ENCODE results near the gene SENP2. TPM values are rescaled to one million over a fixed set of nuclear protein-coding genes. Genes with fewer than 3 reads are reported as not detected.

SENP2 gene
- total and polyA plus RNA-seq, 10 of the 15 experiments (the other 5 are each of a cell fraction or from before 2014, with no cell fraction given): 9.0 to 42.7 (median 25.1) TPM

GRCh38 chr3:185656321-185656840, 70.3 kb downstream of the SENP2 start (continued):
- TF ChIP-seq HDGF (IDR thresholded peaks at IDR 0.05) (no peak), MYC (IDR thresholded peaks at IDR 0.05; ENCODE audit: insufficient read depth, insufficient read length, insufficient replicate concordance, low read length, severe bottlenecking) (no peak), CBX5 (IDR thresholded peaks at IDR 0.05; ENCODE audit: low read depth) (no peak), SMAD1 (IDR thresholded peaks at IDR 0.05; ENCODE audit: low read depth, partially characterized antibody) (no peak), NR2F1 (conservative IDR thresholded peaks at IDR 0.05) (no peak), MLLT1 (IDR thresholded peaks at IDR 0.05) (no peak), TARDBP (IDR thresholded peaks at IDR 0.05; ENCODE audit: borderline replicate concordance) (no peak), PKNOX1 (IDR thresholded peaks at IDR 0.05) (no peak), NR2C2 (IDR thresholded peaks at IDR 0.05; ENCODE audit: borderline replicate concordance, control insufficient read depth, insufficient read length, low read depth) (no peak), KDM1A (IDR thresholded peaks at IDR 0.05; ENCODE audit: borderline replicate concordance) (no peak)

- 49% methylated on average over 12 of the region's 12 CpGs for WGBS (ENCODE audit: insufficient coverage, insufficient replicate concordance, low lambda C conversion rate, missing lambda C conversion rate)
- H3K4me1 ChIP-seq (ENCODE audit: control insufficient read depth, insufficient read depth, low read length): no peaks in the 10 kb centered on the region
- no peak overlapping the region for H3K4me3 ChIP-seq
- no peak overlapping the region for H3K27ac ChIP-seq (ENCODE audit: control insufficient read depth, insufficient read depth)
- no peaks in the 10 kb centered on the region for H4K20me1 ChIP-seq (ENCODE audit: control insufficient read depth, insufficient read depth)
- intact Hi-C loops (cut with micrococcal nuclease; ENCODE audit: unreplicated experiment) (no loop called here), in situ Hi-C loops (cut with MboI) (no loop called here)
- no peak overlapping the region for H2AFZ ChIP-seq (ENCODE audit: control insufficient read depth, low read depth, low read length)
- H3K4me2 ChIP-seq (ENCODE audit: control insufficient read depth, insufficient read depth): no peak overlapping the region
- H3K27me3 ChIP-seq (replicated peaks in 1 of 2; ENCODE audit: control insufficient read depth in 2 of 2, insufficient read depth in 2 of 2, low read length in 1 of 2): peaks cover 2 to 3% of the 10 kb centered on the region in 2 experiments; a peak in 3 of 4 replicates
- BruUV-seq (replicated peaks): no TSS peak
- no peak for DNase-seq (ENCODE audit: low read depth, low spot score)
- H3K9me3 ChIP-seq (replicated peaks; ENCODE audit: control insufficient read depth, insufficient read depth, low read length): no peaks in the 10 kb centered on the region
- no peak for ATAC-seq
- no peak for FAIRE-seq
- no peaks in the 10 kb centered on the region for H3K36me3 ChIP-seq (ENCODE audit: control insufficient read depth in 2 of 2, insufficient read depth in 2 of 2, low read length in 1 of 2)
- no peak for TF ChIP-seq SREBF1 (IDR thresholded peaks at IDR 0.05; ENCODE audit: low read length)
- TF ChIP-seq IKZF2 (IDR thresholded peaks at IDR 0.05): no peak
- no peak for TF ChIP-seq USF1 (IDR thresholded peaks at IDR 0.05; ENCODE audit: borderline replicate concordance, extremely low read length, insufficient read depth, low read depth, low read length)
- TF ChIP-seq CTCF (IDR thresholded peaks at IDR 0.05 in 2 of 3, conservative IDR thresholded peaks at IDR 0.05 in 1 of 3; ENCODE audit: control insufficient read depth in 2 of 3, extremely low read depth in 1 of 3, insufficient read depth in 1 of 3, low read depth in 3 of 3, low read length in 3 of 3): no peak
- TF ChIP-seq NFYA (IDR thresholded peaks at IDR 0.05; ENCODE audit: borderline replicate concordance, low read depth, low read length): no peak
- RAD21 ChIA-PET (ENCODE audit: unreplicated experiment): interaction anchor here (1.1 kb wide), 1 partner anchor 111 kb away, joined by 3 read pairs; no protein-coding TSS in a partner anchor
- POLR2A ChIA-PET: no interaction called here
- H3K9ac ChIP-seq (ENCODE audit: control insufficient read depth, insufficient read depth, low read length): no peak overlapping the region
- SMC1A ChIA-PET (ENCODE audit: uncharacterized antibody, unreplicated experiment): no interaction called here
- no peaks in the 10 kb centered on the region for H3K79me2 ChIP-seq (ENCODE audit: control insufficient read depth, insufficient read depth, low read length)
- CTCF ChIA-PET: interaction anchor here (0.6 to 7.1 kb wide), 2 partner anchors 108 to 597 kb away, joined by 3 to 198 read pairs; no protein-coding TSS in a partner anchor
Observed at GRCh38 chr3:185657211-185657610, 71.1 kb downstream of the SENP2 start.

Data from GM12878 (cell line).